GM18519 (cell line): ENCODE measurements around the gene SQOR.

Experiments used
- ATAC-seq: cut with Tn5 transposase; IDR thresholded peaks from one replicate; pipeline ENCODE4 v1.9.1; 2021; ENCODE audit warnings: mild to moderate bottlenecking, moderate library complexity; ENCODE audit not compliant: unreplicated experiment, low FRiP score

The SQOR gene

GRCh38 chr15:45634432-45635190, at the start of gene SQOR:
Gene SQOR (plus strand): TSS chr15:45635029. CDS start chr15:45658924, 23,895 bp downstream.
- ATAC-seq = peak; percentile 38

DNA sequence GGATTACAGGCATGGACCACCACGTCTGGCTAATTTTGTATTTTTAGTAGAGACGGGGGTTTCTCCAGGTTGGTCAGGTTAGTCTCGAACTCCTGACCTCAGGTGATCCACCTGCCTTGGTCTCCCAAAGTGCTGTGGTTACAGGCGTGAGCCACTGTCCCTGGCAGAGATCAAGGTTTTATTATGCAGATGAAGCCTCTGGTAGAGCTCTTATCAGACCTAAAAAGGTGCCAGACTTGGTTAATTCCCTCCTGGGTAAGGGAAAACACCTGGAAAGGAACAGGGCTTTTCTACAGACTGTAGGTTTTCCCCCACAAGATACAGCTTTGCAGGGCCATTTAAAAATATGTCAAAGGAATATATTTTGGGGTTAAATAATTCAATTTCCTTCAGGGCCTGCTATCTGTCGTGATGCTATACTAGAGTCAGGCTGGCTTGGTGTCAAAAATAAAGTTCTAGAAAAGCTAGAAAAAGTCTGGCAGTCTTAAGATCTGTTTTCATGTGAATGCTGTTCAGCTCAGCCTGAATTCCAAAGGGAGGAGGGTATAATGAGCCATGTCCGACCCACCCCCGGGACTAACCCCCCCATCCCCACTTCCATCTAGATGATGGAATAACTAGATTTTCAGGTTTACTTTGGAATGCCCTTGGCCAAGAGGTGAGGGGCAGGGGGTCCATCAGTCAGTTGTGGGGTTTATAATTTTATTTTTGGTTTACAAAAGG, 49.6 kb upstream of the SQOR start:
- ATAC-seq = no peak

DNA sequence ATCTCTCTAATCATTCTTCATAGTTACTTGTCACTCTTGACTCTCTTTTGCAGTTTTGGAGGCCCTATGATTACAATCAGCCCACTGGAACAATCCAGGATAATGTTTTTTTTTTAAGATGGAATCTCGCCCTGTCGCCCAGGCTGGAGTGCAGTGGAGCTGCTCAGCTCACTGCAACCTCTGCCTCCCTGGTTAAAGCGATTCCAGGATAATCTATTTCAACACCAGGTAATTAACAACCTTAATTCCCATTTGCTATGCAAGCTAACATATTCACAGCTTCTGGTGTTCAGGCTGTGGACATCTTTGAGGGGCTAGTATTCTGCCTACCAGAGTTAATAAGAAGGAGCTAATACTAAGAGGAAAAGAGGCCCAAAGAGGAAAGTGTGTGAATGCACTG, 48.7 kb upstream of the SQOR start:
- ATAC-seq = no peak

DNA sequence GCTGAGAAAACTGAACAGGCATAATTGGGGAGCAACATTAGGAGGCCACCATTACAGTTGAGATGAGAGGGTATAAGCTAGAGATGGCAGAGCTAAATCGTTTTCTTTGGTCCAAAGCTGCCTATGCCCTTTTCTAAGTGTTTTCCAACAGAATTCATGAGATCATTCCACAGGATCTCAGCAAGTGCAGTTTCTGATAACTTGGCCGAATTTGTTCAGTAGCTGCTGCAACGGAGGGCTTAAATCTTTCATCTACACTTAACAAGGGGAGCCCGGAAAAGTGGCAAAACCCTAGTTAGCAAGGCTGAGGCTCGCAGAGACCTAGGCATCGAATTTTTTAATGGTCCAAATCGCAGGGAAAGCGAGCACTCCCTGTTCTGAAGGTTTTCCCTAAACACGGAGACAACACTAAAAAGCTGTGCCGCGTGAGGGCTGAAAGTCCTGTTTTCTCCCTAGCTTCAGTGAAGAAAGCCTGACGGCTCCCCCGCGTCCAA, 48.2 kb upstream of the SQOR start:
- no peak for ATAC-seq

DNA sequence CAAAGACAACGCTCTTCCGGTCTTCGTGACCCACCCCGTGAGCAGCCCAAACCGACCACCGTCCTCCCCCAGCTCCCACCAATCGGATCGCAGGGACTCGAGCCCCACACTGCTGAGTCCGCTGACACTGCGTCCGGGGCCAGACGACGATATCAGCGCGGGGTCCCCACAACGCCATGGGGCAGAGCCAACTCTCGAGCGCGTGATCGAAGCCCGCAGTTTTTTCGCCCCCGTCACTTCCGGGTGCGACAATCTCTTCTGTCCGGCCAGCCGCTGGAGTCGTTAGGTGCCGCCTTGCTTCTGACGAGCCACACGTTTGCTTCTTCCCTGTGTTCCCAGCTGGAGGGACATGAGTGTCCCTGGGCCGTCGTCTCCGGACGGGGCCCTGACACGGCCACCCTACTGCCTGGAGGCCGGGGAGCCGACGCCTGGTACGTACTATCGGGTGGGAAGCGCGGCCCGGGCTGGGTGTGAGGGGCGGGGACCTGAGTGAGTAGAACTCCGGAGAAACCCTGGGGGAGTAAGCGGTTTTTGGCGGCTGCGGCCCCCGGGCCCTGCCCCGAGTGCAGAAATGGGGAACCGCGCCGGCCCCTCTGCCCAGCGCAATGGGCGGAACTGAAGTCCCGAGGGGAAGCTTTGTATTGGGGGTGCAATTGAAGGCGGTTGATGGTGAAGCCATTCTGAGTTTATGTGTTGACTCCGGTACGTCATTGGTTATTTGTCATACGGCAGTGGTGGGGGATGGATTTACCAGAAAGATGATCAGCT, 47.5 kb upstream of the SQOR start, which contains the start of gene BLOC1S6:
Gene BLOC1S6 (plus strand): TSS at position 285 of the 768 bp plus-strand sequence. CDS start 65 bp downstream, at position 350.
- ATAC-seq = peak; percentile 62

GRCh38 chr15:45587863-45588170, 47.0 kb upstream of the SQOR start:
- ATAC-seq = no peak

- no peak for ATAC-seq
Observed at GRCh38 chr15:45588219-45588875, 46.5 kb upstream of the SQOR start.

GRCh38 chr15:45589256-45589655, 45.6 kb upstream of the SQOR start:
- no peak for ATAC-seq

DNA sequence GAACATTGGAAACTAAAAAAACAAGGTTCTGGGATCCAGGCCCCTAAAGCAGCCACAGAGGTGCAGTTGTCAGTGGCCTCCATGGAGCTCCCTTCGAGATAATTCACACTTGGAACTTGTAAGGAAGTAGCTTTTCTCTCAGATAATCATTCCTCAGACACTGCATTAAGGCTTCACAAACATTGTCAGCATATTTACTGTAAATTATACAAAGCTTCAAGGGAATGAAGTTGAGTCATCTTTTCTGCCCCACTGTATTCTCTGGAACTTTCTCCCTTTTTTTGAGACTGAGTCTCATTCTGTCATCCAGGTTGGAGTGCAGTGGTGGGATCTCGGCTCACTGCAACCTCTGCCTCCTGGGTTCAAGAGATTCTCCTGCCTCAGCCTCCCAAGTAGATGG, 40.5 kb upstream of the SQOR start:
- no peak for ATAC-seq

DNA sequence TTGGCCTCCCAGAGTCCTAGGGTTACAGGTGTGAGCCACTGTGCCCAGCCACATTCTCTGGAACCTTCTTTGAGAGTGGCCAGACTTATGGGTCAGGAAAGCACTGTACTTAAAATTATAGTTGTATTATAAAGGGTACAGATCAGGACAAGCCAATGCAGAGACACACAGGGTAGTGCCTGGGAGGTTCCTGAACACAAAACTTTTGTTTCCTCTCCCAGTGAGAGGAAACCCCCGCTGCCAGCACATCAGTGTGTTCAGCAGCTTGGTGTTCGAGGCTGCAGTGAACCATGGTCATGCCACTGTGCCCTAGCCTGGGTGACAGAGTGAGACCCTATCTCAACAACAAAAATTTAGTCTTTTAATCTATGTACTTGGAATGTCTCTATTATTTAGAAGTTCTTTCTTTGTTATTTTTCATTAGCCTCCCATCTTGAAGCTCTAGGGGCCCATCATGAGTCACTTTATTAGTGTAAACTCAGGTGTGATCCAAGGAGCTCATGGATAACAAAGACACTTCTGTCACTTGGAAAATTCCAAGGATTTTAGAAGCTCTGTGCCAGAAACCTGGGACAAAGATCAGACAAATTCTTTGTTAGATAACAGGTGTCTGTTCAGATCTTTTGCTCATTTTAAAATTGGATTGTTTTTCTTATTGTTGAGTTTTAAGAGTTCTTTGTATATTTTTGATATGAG, 39.8 kb upstream of the SQOR start:
- no peak for ATAC-seq

DNA sequence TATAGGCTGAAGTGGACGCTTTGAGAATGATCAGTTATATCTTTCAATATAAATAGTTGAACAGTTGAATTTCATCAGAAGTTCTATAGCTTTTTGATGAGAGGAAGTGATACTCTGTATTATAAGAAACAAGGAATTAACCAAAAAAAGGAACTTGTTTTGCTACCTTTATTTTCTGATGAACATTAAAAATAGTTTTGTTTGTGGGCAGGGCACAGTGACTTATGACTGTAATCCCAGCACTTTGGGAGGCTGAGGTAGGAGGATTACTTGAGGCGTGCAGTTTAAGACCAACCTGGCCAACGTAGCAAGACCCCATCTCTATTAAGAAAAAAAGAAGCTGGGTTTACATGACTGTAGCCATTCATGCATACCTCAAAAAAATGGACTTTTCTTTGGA, 30.9 kb upstream of the SQOR start:
- ATAC-seq = no peak

- ATAC-seq = no peak
Observed at GRCh38 chr15:45604326-45604725, 30.5 kb upstream of the SQOR start.

- peak; percentile 43 for ATAC-seq
Observed at GRCh38 chr15:45606413-45606812, 28.4 kb upstream of the SQOR start.

DNA sequence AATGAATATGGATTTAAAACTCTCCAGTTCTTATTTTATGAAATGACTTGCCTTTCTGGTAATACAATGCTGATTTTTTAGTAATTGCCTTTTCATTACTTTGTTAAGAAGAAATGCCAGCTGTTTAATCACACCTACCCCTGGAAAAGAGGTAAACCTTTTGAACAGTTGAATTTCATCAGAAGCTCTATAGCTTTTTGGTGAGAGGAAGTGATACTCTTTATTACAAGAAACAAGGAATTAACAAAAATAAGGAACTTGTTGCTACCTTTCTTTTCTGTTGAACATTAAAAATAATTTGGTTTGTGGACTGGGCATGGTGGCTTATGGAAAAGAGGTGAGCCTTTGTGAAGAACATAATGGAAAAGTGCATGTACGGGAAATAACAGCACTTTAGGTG, 28.0 kb upstream of the SQOR start:
- ATAC-seq = no peak

DNA sequence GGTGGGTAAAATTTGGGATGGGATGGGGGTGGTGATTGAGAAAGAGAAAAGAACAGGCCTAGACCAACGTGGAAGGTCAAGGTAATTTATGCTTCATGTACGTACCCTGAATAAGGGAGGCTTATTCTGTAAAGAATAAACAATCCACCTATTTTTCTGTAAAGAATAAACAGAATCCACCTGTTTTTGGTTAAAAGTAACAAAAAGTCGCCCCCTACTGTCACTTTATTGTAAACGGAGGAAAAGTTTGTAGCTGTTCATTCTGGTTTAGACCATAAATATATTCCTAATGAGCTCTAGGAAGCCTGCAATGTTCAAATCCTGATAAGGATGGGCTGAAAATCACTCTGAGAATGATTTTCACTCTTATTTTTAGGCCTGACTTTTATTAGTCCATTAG, 23.5 kb upstream of the SQOR start:
- no peak for ATAC-seq

DNA sequence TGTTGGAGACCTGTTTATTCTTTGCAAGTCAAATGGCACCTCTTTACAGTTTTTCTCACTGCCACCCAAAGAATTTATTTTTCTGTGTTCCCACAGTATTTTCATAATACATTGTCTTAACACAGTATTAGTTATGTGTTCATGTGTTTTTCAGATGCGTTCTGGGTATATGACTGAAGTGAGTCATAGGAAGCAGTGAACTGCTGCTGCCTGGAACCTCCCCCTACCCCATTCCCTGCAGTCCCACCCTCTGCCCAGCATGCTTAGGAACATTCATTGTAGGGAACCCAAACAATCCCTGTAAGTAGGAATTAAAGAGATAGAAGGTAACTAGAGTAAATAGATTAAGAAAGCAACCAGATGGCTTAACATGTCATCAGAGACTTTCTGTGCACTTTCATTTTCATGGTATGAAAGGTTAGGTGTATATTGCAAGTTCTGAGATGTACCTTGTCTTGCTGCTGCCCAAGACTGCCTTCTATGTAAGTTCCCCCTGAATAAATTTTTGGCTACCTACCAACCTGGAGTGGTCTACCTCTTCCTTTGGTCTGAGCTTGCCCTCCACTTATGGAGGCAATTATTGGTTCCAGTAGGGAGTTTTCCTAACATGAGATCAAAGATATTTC, 21.9 kb upstream of the SQOR start:
- ATAC-seq = no peak

- ATAC-seq = no peak
Observed at GRCh38 chr15:45616901-45617323, 17.9 kb upstream of the SQOR start.

DNA sequence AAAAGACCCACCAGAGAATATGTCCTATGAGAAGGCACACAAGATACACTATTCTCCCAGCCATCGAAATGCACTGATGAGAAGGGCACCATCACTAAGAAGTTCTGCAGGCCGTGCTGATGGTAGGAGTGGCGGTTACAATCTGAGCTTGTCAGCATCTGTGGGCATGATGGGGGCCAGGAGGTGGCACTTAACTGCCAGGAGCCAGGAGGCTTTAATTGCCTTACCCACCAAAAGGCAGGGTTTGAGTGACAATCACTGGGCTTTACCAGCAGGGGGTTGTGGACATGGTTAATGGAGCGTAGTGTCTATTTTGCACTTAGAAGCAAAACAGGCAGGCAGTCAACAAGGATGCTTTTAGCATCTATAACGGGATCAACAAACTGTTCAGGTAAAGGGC, 16.0 kb upstream of the SQOR start:
- ATAC-seq = no peak

DNA sequence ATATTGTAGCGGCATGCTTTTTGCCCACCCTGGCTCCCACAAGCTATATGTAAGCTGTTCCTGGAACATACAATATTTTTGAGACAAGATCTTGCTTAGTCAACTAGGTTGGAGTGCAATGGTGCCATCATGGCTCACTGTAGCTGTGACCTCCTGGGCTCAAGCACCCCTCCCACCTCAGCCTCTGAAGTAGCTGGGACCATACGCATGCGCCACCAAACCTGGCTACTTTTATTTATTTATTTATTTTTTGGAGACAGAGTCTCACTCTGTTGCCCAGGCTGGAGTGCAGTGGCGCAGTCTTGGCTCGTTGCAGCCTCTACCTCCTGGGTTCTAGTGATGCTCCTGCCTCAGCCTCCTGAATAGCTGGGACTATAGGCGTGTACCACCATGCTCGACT, 6.7 kb upstream of the SQOR start:
- no peak for ATAC-seq
